ENCODE data around the gene SLC47A2.

SLC47A2 gene

DNA sequence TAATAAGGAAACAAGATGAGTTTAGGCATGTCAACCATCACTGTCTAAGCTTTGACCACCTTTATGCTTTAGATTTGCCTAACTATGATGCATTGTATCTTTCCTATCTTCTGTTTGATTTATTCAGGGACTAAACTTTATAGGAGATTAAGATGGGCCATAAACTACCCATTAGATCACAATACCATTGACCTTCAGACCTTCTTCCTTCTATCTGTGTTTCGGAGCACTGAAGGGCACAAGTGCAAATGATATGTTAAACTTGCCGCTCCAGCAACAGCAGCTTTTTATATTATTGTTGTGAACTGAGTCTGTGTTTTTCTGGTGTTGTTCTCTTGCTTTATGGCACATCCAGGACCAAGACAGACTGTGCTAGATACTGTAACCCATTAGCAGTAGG lies 84.5 kb downstream of the SLC47A2 start:
- DNase-seq (ENCODE audit: low read depth) = no peak
- H3K4me3 ChIP-seq (ENCODE audit: low read length) = no peak overlapping the region
- TF ChIP-seq CTCF (conservative IDR thresholded peaks at IDR 0.05; ENCODE audit: low read length) = no peak

DNA sequence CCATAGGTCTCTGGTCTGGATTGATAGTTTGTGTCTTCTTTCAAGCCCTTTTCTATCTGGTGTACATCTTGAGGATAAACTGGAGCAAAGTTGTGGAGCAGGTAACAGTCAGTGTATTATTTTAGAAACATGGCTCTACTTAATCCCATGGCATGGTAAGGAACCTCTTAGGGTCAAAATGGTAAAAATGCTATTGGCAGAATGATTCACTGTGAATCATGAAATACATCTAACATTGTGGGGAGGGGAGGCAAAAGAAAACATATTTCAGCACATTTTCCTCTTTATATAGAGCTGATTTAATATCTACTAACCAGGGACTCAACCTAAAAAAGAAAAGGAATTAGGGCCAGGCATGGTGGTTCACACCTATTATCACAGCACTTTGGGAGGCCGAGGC lies 85.7 kb downstream of the SLC47A2 start:
- DNase-seq (ENCODE audit: low read depth) = no peak
- H3K4me3 ChIP-seq (ENCODE audit: low read length) = no peak overlapping the region
- no peak for TF ChIP-seq CTCF (conservative IDR thresholded peaks at IDR 0.05; ENCODE audit: low read length)

DNA sequence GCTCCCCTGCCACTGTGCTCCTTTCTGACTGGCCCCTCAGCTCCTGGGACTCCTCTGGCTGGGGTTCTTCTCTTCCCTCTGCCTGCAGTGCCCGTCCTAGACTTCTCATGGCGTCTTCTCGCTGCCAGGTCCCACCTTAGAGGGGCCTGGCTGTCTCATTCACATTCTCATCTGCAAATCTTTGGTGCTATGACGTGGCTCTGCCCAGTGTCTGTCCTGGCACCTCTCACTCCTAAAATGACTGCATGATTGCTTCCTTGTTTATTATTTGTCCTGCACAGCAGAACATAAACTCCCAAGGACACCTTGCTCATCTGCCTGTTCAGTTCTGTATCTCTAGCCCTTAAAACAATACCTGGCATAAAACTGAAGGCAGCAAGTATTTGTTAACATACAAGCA lies 86.3 kb downstream of the SLC47A2 start:
- no peak for TF ChIP-seq CTCF (conservative IDR thresholded peaks at IDR 0.05; ENCODE audit: low read length)
- no peak for DNase-seq (ENCODE audit: low read depth)
- no peak overlapping the region for H3K4me3 ChIP-seq (ENCODE audit: low read length)

DNA sequence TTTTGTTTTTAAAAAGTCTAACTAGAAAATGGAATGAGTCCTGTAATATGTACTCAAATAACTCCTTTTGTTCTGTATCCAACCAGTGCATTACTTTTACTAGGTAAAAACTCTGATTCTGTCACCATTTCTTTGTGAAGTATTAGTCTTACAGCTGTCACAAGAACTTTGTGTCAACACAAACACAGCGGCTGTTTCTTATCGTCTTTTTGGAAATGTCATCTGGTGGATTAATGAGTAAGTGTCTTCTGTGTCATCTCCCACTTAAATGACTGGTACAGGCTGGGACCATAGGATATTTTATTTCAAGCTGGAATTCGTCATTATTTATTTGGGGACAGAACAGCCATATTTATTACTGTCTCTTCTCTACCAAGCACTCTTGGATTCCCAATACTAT lies 86.9 kb downstream of the SLC47A2 start:
- DNase-seq (ENCODE audit: low read depth) = no peak

More for the DNA sequence above, 86.9 kb downstream of the SLC47A2 start:
- TF ChIP-seq CTCF (conservative IDR thresholded peaks at IDR 0.05; ENCODE audit: low read length) = no peak
- no peak overlapping the region for H3K4me3 ChIP-seq (ENCODE audit: low read length)

Measured in AG10803 (cell line).